HepG2 (cell line): Measurements from ENCODE around the gene ITGAE. TPM values are rescaled to one million over a fixed set of nuclear protein-coding genes. Genes with fewer than 3 reads are reported as not detected.

Source experiments
- ATAC-seq: fragments of 200-7000 bp; cut with Tn5 transposase; 3 replicates; pipeline ENCODE4 v1.9.1; 2020; ENCODE audit warnings: mild to moderate bottlenecking, moderate library complexity
- BruUV-seq: library from RNA; stranded (reverse); fragments of 400-500 nt; replicated peaks from 2 replicates; lab custom pipeline; 2021; lab: Mats Ljungman, UMichigan
- CTCF ChIA-PET: fragments of 300-600 bp; formaldehyde crosslinking; extraction: SDS; loops from one replicate; lab custom pipeline; 2021; ENCODE audit warnings: low total read pairs, inconsistent platforms, low intra/inter-chr PET ratio; lab: Yijun Ruan, JAX
- POLR2A ChIA-PET: fragments of 350-600 bp; sonication (Branson Sonifier 250); formaldehyde crosslinking; loops from one replicate; lab custom pipeline; 2020; ENCODE audit warnings: antibody characterized with exemption, inconsistent platforms; lab: Yijun Ruan, JAX
- DNase-seq: peaks from one replicate; pipeline ENCODE4 v3.0.0-alpha.2; 2015; ENCODE audit warnings: low spot score
- FAIRE-seq: peaks from 3 replicates; lab custom pipeline; 2011; peaks lifted over from hg19 to GRCh38; lab: Jason Lieb, UNC
- H2AFZ ChIP-seq: one replicate; pipeline ENCODE4 v1.6.1; 2011; ENCODE audit warnings: low read length, inconsistent platforms
- H3K27ac ChIP-seq: fragments of 300-600 bp; 3 replicates; pipeline ENCODE4 v1.8.0; 2011; ENCODE audit warnings: mixed run types, mild to moderate bottlenecking, mixed read lengths, low read length, inconsistent platforms; ENCODE audit not compliant: insufficient read depth; ENCODE audit errors: extremely low read length
- H3K27me3 ChIP-seq, 2 experiments: fragments of 200-600 bp in 1 of 2; 2 replicates in 1 of 2; 3 replicates in 1 of 2; pipeline versions ENCODE4 v1.6.0 to v1.8.0; 2011; ENCODE audit warnings: low read length in 2 of 2, mild to moderate bottlenecking in 2 of 2, moderate library complexity in 2 of 2, inconsistent platforms in 1 of 2; ENCODE audit not compliant: insufficient read depth in 2 of 2, control insufficient read depth in 1 of 2
- H3K36me3 ChIP-seq, 2 experiments: fragments of 200-600 bp in 1 of 2; replicated peaks in 1 of 2; 2 replicates in 1 of 2; 3 replicates in 1 of 2; pipeline versions ENCODE4 v1.5.1 to v1.8.0; 2011; ENCODE audit warnings: low read length in 2 of 2, inconsistent platforms in 1 of 2; ENCODE audit not compliant: insufficient read depth in 2 of 2, control insufficient read depth in 1 of 2
- H3K4me1 ChIP-seq: 2 replicates; pipeline ENCODE4 v1.5.1; 2012; ENCODE audit warnings: low read length, inconsistent platforms; ENCODE audit not compliant: insufficient read depth
- H3K4me2 ChIP-seq: 2 replicates; pipeline ENCODE4 v1.6.0; 2011; ENCODE audit warnings: low read depth, low read length, inconsistent platforms
- H3K4me3 ChIP-seq, 3 experiments: fragments of 200-600 bp in 1 of 3; sonication (generic), shearing (Covaris generic) in 1 of 3; replicated peaks in 1 of 3; 2 replicates each; pipeline ENCODE4 v1.5.1; 2011 to 2016; ENCODE audit warnings: low read length in 3 of 3, inconsistent platforms in 2 of 3, low read depth in 2 of 3, mild to moderate bottlenecking in 2 of 3, control low read depth in 1 of 3, mixed read lengths in 1 of 3; ENCODE audit not compliant: insufficient read depth in 1 of 3
- H3K79me2 ChIP-seq: one replicate; pipeline ENCODE4 v1.6.1; 2011; ENCODE audit warnings: low read length, inconsistent platforms; ENCODE audit not compliant: insufficient read depth
- H3K9ac ChIP-seq: 2 replicates; pipeline ENCODE4 v1.6.0; 2011; ENCODE audit warnings: mild to moderate bottlenecking, low read depth, low read length, inconsistent platforms; ENCODE audit not compliant: insufficient read depth
- H3K9me3 ChIP-seq: 2 replicates; pipeline ENCODE4 v1.5.1; 2012; ENCODE audit warnings: mild to moderate bottlenecking, low read length
- H4K20me1 ChIP-seq: 2 replicates; pipeline ENCODE4 v1.6.0; 2011; ENCODE audit warnings: inconsistent platforms, mild to moderate bottlenecking, low read length, moderate library complexity; ENCODE audit not compliant: insufficient read depth
- ASH2L ChIP-seq: fragments of 300-600, 200-600 bp; sonication (generic); IDR thresholded peaks from 2 replicates; pipeline ENCODE4 v1.7.0; 2017; ENCODE audit warnings: low read depth, mild to moderate bottlenecking, moderate library complexity, mixed read lengths, low read length; ENCODE audit not compliant: insufficient read length
- HOXD1 ChIP-seq: sonication (generic); formaldehyde crosslinking; IDR thresholded peaks from 2 replicates; pipeline ENCODE4 v1.5.0; 2020; ENCODE audit warnings: missing genetic modification reagents
- PHF8 ChIP-seq: sonication (generic); formaldehyde crosslinking; IDR thresholded peaks from 2 replicates; pipeline ENCODE4 v1.5.0; 2020; ENCODE audit warnings: missing genetic modification reagents
- RBM39 ChIP-seq: fragments of 200-400 bp; formaldehyde crosslinking; IDR thresholded peaks from one replicate; pipeline ENCODE4 v1.6.1; 2018; ENCODE audit warnings: antibody characterized with exemption, mild to moderate bottlenecking, low read depth, low read length; ENCODE audit not compliant: poor library complexity, severe bottlenecking
- RFX3 ChIP-seq: IDR thresholded peaks from 2 replicates; pipeline ENCODE4 v1.6.1; 2016; ENCODE audit warnings: missing biosample characterization, missing genetic modification reagents
- SMAD9 ChIP-seq: sonication (generic); formaldehyde crosslinking; IDR thresholded peaks from 2 replicates; pipeline ENCODE4 v1.5.1; 2020; ENCODE audit warnings: mild to moderate bottlenecking, missing genetic modification reagents
- TAF1 ChIP-seq: sonication (generic); formaldehyde crosslinking; IDR thresholded peaks from 2 replicates; pipeline ENCODE4 v1.4.0; 2020; ENCODE audit warnings: missing genetic modification reagents
- ZNF333 ChIP-seq: sonication (generic); formaldehyde crosslinking; IDR thresholded peaks from 2 replicates; pipeline ENCODE4 v1.4.0; 2020; ENCODE audit warnings: mild to moderate bottlenecking, missing genetic modification reagents, borderline replicate concordance
- ZNF337 ChIP-seq: sonication (generic); formaldehyde crosslinking; IDR thresholded peaks from 2 replicates; pipeline ENCODE4 v1.5.1; 2020; ENCODE audit warnings: missing genetic modification reagents, low read depth, mild to moderate bottlenecking, borderline replicate concordance
- ZNF766 ChIP-seq: sonication (generic); formaldehyde crosslinking; IDR thresholded peaks from 2 replicates; pipeline ENCODE4 v1.5.0; 2020; ENCODE audit warnings: missing genetic modification reagents, borderline replicate concordance
- WGBS: methylation state at CpG from one replicate; pipeline ENCODE4 v1.1.6; 2017; ENCODE audit warnings: low lambda C conversion rate; 5-methylcytosine and 5-hydroxymethylcytosine counted together
- in situ Hi-C: cut with HindIII; loops from 2 replicates; pipeline ENCODE4 v1.10.0; 2017; ENCODE audit warnings: low pct_unique_long_range_greater_than_20kb; ENCODE audit not compliant: extremely low pct_ligation_motif_present
- intact Hi-C: fragments of 100-400 bp; cut with micrococcal nuclease; formaldehyde crosslinking; loops from one replicate; pipeline ENCODE4 v1.10.0; 2022; ENCODE audit not compliant: unreplicated experiment
- polyA plus RNA-seq, 8 experiments: library from polyadenylated mRNA; depleted of rRNA in 3 of 8; stranded (reverse) in 7 of 8; unstranded in 1 of 8; fragments of >200 nt; fragmentation: Illumina TruSeq in 4 of 8; extraction: Trizol in 4 of 8; gene quantifications; 2 replicates each; pipeline versions ENCODE4 v1.2.1 to v1.2.3, GENCODE V29; 2011 to 2016; ENCODE audit warnings: low read depth in 4 of 8, missing spikeins in 1 of 8, mixed read lengths in 1 of 8; ENCODE audit not compliant: insufficient read depth in 1 of 8
- total RNA-seq, 5 experiments: library from RNA; depleted of rRNA; stranded (reverse); fragments of >200 nt; fragmentation: Illumina TruSeq; extraction: Trizol; gene quantifications; 2 replicates each; pipeline ENCODE4 v1.2.3, GENCODE V29; 2016; ENCODE audit warnings: low read depth in 1 of 5
- TF ChIP-seq, protein P1 (sequence below): IDR thresholded peaks from 2 replicates; pipeline ENCODE4 v1.6.1; 2016; ENCODE audit warnings: missing biosample characterization, missing genetic modification reagents, low read depth
- TF ChIP-seq, protein P2 (sequence below): sonication (generic); formaldehyde crosslinking; IDR thresholded peaks from 2 replicates; pipeline ENCODE4 v1.4.0; 2020; ENCODE audit warnings: missing genetic modification reagents, borderline replicate concordance
- TF ChIP-seq, protein P3 (sequence below): sonication (generic); formaldehyde crosslinking; IDR thresholded peaks from 2 replicates; pipeline ENCODE4 v1.4.0; 2020; ENCODE audit warnings: missing genetic modification reagents
- TF ChIP-seq, protein P4 (sequence below): sonication (generic); formaldehyde crosslinking; IDR thresholded peaks from 2 replicates; pipeline ENCODE4 v1.5.0; 2020; ENCODE audit warnings: missing genetic modification reagents
- TF ChIP-seq, protein P5 (sequence below): IDR thresholded peaks from 2 replicates; pipeline ENCODE4 v1.6.1; 2016; ENCODE audit warnings: mild to moderate bottlenecking, missing biosample characterization, missing genetic modification reagents
- TF ChIP-seq, protein P6 (sequence below): sonication (generic); formaldehyde crosslinking; IDR thresholded peaks from 2 replicates; pipeline ENCODE4 v1.5.1; 2020; ENCODE audit warnings: missing genetic modification reagents, mild to moderate bottlenecking, borderline replicate concordance
- TF ChIP-seq, protein P7 (sequence below): sonication (generic); formaldehyde crosslinking; IDR thresholded peaks from 2 replicates; pipeline ENCODE4 v1.8.1; 2023; ENCODE audit warnings: mild to moderate bottlenecking, missing genetic modification reagents, borderline replicate concordance

The ITGAE gene
- total and polyA plus RNA-seq, 2 of the 13 experiments (the other 11 are each of a cell fraction or from before 2014, with no cell fraction given) = 42.3 to 49.0 TPM

DNA sequence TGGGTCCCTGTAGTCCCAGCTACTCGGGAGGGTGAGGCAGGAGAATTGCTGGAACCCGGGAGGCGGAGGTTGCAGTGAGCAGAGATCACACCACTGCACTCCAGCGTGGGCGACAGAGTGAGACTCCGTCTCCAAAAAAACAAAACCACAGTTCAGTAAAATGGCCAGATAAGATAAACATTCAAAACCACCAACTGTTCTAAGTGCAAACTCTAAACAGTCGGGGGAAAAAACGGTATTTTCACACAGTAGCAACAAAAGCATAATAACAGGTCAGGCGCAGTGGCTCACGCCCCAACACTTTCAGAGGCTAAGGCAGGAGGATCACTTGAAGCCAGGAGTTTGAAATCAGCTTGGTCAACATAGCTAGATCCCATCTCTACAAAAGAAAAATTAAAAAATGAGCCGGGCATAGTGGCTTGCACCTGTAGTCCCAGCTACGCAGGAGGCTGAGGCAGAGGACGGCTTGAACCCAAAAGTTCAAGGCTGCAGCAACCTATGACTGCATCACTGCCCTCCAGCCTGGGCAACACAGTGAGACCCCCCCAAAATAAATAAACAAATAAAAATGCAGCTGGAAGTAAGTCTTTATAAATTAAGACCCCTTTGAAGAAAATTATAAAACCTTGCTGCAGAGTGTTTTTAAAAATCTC, 88.1 kb downstream of the ITGAE start:
- ChIA-PET POLR2A (no interaction called here), CTCF (no interaction called here)
- no TSS peak for BruUV-seq
- H3K27ac ChIP-seq = no peak overlapping the region
- no peak overlapping the region for H3K9ac ChIP-seq
- H3K9me3 ChIP-seq = no peaks in the 10 kb centered on the region
- WGBS = 77% methylated on average over 13 of the region's 13 CpGs
- in situ Hi-C loops = no loop called here
- peaks cover 6 to 31% of the 10 kb centered on the region in 2 experiments; a peak in 4 of 5 replicates for H3K36me3 ChIP-seq
- H3K4me3 ChIP-seq = no peak overlapping the region
- no peak for ATAC-seq
- no peak overlapping the region for H2AFZ ChIP-seq
- H3K27me3 ChIP-seq = no peaks in the 10 kb centered on the region
- no peaks in the 10 kb centered on the region for H3K79me2 ChIP-seq
- peaks cover under 1% of the 10 kb centered on the region; the same call in 1 of the 2 replicates for H3K4me1 ChIP-seq
- H3K4me2 ChIP-seq = no peak overlapping the region
- DNase-seq = no peak
- FAIRE-seq = no peak
- H4K20me1 ChIP-seq = no peaks in the 10 kb centered on the region
- intact Hi-C loops = no loop called here
- TF ChIP-seq RFX3 (no peak), RBM39 (no peak), ZNF337 (no peak), ZNF766 (CRISPR knock-in tag) (no peak), PHF8 (no peak), ASH2L (no peak), HOXD1 (CRISPR knock-in tag) (no peak), SMAD9 (no peak), ZNF333 (no peak), TAF1 (CRISPR knock-in tag) (no peak)
- TF ChIP-seq, protein P1, sequence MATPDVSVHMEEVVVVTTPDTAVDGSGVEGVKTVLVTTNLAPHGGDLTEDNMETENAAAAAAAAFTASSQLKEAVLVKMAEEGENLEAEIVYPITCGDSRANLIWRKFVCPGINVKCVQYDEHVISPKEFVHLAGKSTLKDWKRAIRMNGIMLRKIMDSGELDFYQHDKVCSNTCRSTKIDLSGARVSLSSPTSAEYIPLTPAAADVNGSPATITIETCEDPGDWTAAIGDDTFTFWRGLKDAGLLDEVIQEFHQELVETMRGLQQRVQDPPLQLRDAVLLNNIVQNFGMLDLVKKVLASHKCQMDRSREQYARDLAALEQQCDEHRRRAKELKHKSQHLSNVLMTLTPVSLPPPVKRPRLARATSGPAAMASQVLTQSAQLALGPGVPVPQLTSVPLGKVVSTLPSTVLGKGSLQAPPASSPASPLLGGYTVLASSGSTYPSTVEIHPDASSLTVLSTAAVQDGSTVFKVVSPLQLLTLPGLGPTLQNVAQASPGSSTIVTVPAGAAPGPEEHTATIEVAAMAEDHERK (CRISPR knock-in tag) = no peak
- TF ChIP-seq, protein P2, sequence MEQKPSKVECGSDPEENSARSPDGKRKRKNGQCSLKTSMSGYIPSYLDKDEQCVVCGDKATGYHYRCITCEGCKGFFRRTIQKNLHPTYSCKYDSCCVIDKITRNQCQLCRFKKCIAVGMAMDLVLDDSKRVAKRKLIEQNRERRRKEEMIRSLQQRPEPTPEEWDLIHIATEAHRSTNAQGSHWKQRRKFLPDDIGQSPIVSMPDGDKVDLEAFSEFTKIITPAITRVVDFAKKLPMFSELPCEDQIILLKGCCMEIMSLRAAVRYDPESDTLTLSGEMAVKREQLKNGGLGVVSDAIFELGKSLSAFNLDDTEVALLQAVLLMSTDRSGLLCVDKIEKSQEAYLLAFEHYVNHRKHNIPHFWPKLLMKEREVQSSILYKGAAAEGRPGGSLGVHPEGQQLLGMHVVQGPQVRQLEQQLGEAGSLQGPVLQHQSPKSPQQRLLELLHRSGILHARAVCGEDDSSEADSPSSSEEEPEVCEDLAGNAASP (CRISPR knock-in tag) = no peak
- TF ChIP-seq, protein P3, sequence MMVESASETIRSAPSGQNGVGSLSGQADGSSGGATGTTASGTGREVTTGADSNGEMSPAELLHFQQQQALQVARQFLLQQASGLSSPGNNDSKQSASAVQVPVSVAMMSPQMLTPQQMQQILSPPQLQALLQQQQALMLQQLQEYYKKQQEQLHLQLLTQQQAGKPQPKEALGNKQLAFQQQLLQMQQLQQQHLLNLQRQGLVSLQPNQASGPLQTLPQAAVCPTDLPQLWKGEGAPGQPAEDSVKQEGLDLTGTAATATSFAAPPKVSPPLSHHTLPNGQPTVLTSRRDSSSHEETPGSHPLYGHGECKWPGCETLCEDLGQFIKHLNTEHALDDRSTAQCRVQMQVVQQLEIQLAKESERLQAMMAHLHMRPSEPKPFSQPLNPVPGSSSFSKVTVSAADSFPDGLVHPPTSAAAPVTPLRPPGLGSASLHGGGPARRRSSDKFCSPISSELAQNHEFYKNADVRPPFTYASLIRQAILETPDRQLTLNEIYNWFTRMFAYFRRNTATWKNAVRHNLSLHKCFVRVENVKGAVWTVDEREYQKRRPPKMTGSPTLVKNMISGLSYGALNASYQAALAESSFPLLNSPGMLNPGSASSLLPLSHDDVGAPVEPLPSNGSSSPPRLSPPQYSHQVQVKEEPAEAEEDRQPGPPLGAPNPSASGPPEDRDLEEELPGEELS (CRISPR knock-in tag) = no peak
- TF ChIP-seq, protein P4, sequence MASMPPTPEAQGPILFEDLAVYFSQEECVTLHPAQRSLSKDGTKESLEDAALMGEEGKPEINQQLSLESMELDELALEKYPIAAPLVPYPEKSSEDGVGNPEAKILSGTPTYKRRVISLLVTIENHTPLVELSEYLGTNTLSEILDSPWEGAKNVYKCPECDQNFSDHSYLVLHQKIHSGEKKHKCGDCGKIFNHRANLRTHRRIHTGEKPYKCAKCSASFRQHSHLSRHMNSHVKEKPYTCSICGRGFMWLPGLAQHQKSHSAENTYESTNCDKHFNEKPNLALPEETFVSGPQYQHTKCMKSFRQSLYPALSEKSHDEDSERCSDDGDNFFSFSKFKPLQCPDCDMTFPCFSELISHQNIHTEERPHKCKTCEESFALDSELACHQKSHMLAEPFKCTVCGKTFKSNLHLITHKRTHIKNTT (CRISPR knock-in tag) = no peak
- TF ChIP-seq, protein P5, sequence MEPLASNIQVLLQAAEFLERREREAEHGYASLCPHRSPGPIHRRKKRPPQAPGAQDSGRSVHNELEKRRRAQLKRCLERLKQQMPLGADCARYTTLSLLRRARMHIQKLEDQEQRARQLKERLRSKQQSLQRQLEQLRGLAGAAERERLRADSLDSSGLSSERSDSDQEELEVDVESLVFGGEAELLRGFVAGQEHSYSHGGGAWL (CRISPR knock-in tag) = no peak
- TF ChIP-seq, protein P6, sequence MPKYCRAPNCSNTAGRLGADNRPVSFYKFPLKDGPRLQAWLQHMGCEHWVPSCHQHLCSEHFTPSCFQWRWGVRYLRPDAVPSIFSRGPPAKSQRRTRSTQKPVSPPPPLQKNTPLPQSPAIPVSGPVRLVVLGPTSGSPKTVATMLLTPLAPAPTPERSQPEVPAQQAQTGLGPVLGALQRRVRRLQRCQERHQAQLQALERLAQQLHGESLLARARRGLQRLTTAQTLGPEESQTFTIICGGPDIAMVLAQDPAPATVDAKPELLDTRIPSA (CRISPR knock-in tag) = no peak
- TF ChIP-seq, protein P7, sequence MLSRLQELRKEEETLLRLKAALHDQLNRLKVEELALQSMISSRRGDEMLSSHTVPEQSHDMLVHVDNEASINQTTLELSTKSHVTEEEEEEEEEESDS (CRISPR knock-in tag) = no peak
